ENCODE data around the gene EPB41L1.

DNA sequence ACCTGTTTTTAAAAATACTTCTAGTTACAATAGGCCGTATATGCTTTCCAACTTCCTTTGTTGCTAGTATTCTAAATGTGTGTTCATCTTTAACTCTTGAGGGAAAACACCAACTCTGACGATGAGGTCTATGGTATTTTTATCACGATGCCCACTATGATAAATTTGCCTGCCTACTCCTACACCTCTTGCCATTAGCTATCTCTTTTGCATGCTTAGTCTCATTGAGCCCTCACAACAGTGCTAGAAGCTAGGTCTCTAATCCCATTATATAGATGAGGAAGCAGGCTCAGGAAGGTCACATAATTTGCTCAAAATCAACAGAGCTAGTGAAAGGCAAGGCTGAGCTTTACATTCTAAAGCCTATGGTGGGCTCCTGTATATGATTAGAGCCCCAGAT lies 94.9 kb downstream of the EPB41L1 start:
- TF ChIP-seq CTCF (IDR thresholded peaks at IDR 0.05) (no peak), POLR2AphosphoS5 (IDR thresholded peaks at IDR 0.05; ENCODE audit: insufficient read depth in 1 of 2, low read depth in 1 of 2) (no peak)

Data from vagina (tissue), 2 donors.